NCI-H128 (cell line): ENCODE data around the gene BLVRA.
"Not testable (repeated sequence)": the region's sequence is repeated elsewhere in the genome, so short reads cannot be mapped to it uniquely, and the experiment has no call there.

Experiments
- DNase-seq: peaks from one replicate; lab custom pipeline; 2025; ENCODE audit not compliant: unreplicated experiment; lab: John Stamatoyannopoulos, UW

The BLVRA gene

GRCh38 chr7:43758029-43758821 is at the start of gene BLVRA:
Gene BLVRA, plus strand, starts transcription at chr7:43758680. Its CDS starts 12,479 bp downstream, at chr7:43771159.
- no peak for DNase-seq

GRCh38 chr7:43711503-43711902 is 47.0 kb upstream of the BLVRA start:
- no peak for DNase-seq

GRCh38 chr7:43715966-43716365 is 42.5 kb upstream of the BLVRA start:
- not testable (repeated sequence) for DNase-seq

- no peak for DNase-seq
These were observed 41.9 kb upstream of the BLVRA start for GRCh38 chr7:43716598-43716997.

GRCh38 chr7:43721193-43721806 is 37.2 kb upstream of the BLVRA start:
- DNase-seq, result no peak

- DNase-seq, result no peak
These were observed 35.5 kb upstream of the BLVRA start for GRCh38 chr7:43723007-43723341.

- DNase-seq, result no peak
These were observed 33.2 kb upstream of the BLVRA start for GRCh38 chr7:43725251-43725650.

- DNase-seq, result no peak
These were observed 32.0 kb upstream of the BLVRA start for GRCh38 chr7:43726466-43726865.

- no peak for DNase-seq
These were observed 31.5 kb upstream of the BLVRA start for GRCh38 chr7:43727003-43727402.

GRCh38 chr7:43727494-43727893 is 31.0 kb upstream of the BLVRA start:
- no peak for DNase-seq

- DNase-seq, result peak; percentile 74
These were observed 29.1 kb upstream of the BLVRA start, which contains the start of gene COA1 for GRCh38 chr7:43729214-43729923. Gene COA1, minus strand, starts transcription at chr7:43729523. Its CDS starts 80,909 bp downstream, at chr7:43648614.

GRCh38 chr7:43729924-43730248 is 28.6 kb upstream of the BLVRA start:
- no peak for DNase-seq

GRCh38 chr7:43731494-43731893 is 27.0 kb upstream of the BLVRA start:
- not testable (repeated sequence) for DNase-seq

- DNase-seq, result not testable (repeated sequence)
These were observed 23.7 kb upstream of the BLVRA start for GRCh38 chr7:43734575-43735332.

- no peak for DNase-seq
These were observed 23.1 kb upstream of the BLVRA start for GRCh38 chr7:43735403-43735801.

GRCh38 chr7:43735802-43736603 is 22.5 kb upstream of the BLVRA start:
- DNase-seq, result no peak

GRCh38 chr7:43737467-43738127 is 20.9 kb upstream of the BLVRA start:
- no peak for DNase-seq

- DNase-seq, result no peak
These were observed 15.8 kb upstream of the BLVRA start for GRCh38 chr7:43742692-43743091.

GRCh38 chr7:43747328-43748105 is 11.0 kb upstream of the BLVRA start:
- DNase-seq, result no peak
